HepG2 (cell line): ENCODE measurements around the gene ZDHHC11.
"Not testable (repeated sequence)": the region's sequence is repeated elsewhere in the genome, so short reads cannot be mapped to it uniquely, and the experiment has no call there.

Experiments
- ARID3A ChIP-seq: IDR thresholded peaks from 2 replicates; pipeline ENCODE4 v1.6.1; 2012; ENCODE audit warnings: low read depth, low read length, improper control_type of control experiment
- CTCF ChIP-seq: sonication (generic); formaldehyde crosslinking; IDR thresholded peaks from 2 replicates; pipeline ENCODE4 v1.5.0; 2020; ENCODE audit warnings: mild to moderate bottlenecking, missing genetic modification reagents, moderate library complexity
- ELF3 ChIP-seq: IDR thresholded peaks from 2 replicates; pipeline ENCODE4 v1.6.1; 2016; ENCODE audit warnings: missing genetic modification reagents, missing compliant biosample characterization
- GABPA ChIP-seq, 2 experiments: IDR thresholded peaks; 2 replicates each; pipeline ENCODE4 v1.6.1; 2011 to 2016; ENCODE audit warnings: low read depth in 2 of 2, low read length in 1 of 2, missing biosample characterization in 1 of 2, missing genetic modification characterization in 1 of 2
- JARID2 ChIP-seq: sonication (generic); formaldehyde crosslinking; IDR thresholded peaks from 2 replicates; pipeline ENCODE4 v1.8.1; 2023; ENCODE audit warnings: missing genetic modification reagents, inconsistent platforms; ENCODE audit not compliant: insufficient replicate concordance
- MYC ChIP-seq: sonication (generic); formaldehyde crosslinking; IDR thresholded peaks from 2 replicates; pipeline ENCODE4 v1.9.0; 2021; ENCODE audit warnings: missing genetic modification reagents, borderline replicate concordance
- NBN ChIP-seq: fragments of 450-650 bp; conservative IDR thresholded peaks from 2 replicates; pipeline ENCODE4 v1.6.1; 2017
- PRDM4 ChIP-seq: sonication (generic); formaldehyde crosslinking; IDR thresholded peaks from 2 replicates; pipeline ENCODE4 v1.9.0; 2021; ENCODE audit warnings: missing genetic modification reagents, borderline replicate concordance
- RAD21 ChIP-seq: fragments of 450-650 bp; formaldehyde crosslinking; IDR thresholded peaks from 2 replicates; pipeline ENCODE4 v1.5.0; 2020; ENCODE audit warnings: mild to moderate bottlenecking
- REST ChIP-seq, 2 experiments: IDR thresholded peaks; 2 replicates each; pipeline ENCODE4 v1.6.1; 2011 to 2012; ENCODE audit warnings: low read length in 2 of 2, borderline replicate concordance in 1 of 2, low read depth in 1 of 2, mild to moderate bottlenecking in 1 of 2, moderate library complexity in 1 of 2
- USF2 ChIP-seq, 2 experiments: sonication (generic) in 1 of 2; formaldehyde crosslinking in 1 of 2; IDR thresholded peaks; 2 replicates each; pipeline versions ENCODE4 v1.5.1 to v1.6.1; 2011 to 2020; ENCODE audit warnings: borderline replicate concordance in 1 of 2, low read depth in 1 of 2, low read length in 1 of 2, mild to moderate bottlenecking in 1 of 2, missing genetic modification reagents in 1 of 2, moderate library complexity in 1 of 2
- ZNF124 ChIP-seq: sonication (generic); formaldehyde crosslinking; IDR thresholded peaks from 2 replicates; pipeline ENCODE4 v1.4.0; 2020; ENCODE audit warnings: missing genetic modification reagents
- ZSCAN5A ChIP-seq: sonication (generic); formaldehyde crosslinking; IDR thresholded peaks from 2 replicates; pipeline ENCODE4 v1.8.0; 2022; ENCODE audit warnings: mild to moderate bottlenecking, missing genetic modification reagents, borderline replicate concordance
- ZZZ3 ChIP-seq: sonication (generic); formaldehyde crosslinking; IDR thresholded peaks from 2 replicates; pipeline ENCODE4 v1.4.0; 2020; ENCODE audit warnings: missing genetic modification reagents, mild to moderate bottlenecking, borderline replicate concordance

- not testable (repeated sequence) for TF ChIP-seq RAD21 (CRISPR knock-in tag); ARID3A; MYC (CRISPR knock-in tag); USF2 (IDR thresholded peaks at IDR 0.05; ENCODE audit: low read depth, low read length); USF2 (CRISPR knock-in tag; IDR thresholded peaks at IDR 0.05; ENCODE audit: borderline replicate concordance); REST (IDR thresholded peaks at IDR 0.05; ENCODE audit: borderline replicate concordance in 1 of 2, low read depth in 1 of 2, low read length in 2 of 2); CTCF (CRISPR knock-in tag); JARID2; PRDM4; NBN; ZZZ3; ZSCAN5A (CRISPR knock-in tag); ZNF124 (CRISPR knock-in tag); ELF3; GABPA (IDR thresholded peaks at IDR 0.05; ENCODE audit: low read depth, low read length); GABPA (CRISPR knock-in tag; IDR thresholded peaks at IDR 0.05; ENCODE audit: low read depth)
These were observed 52.2 kb downstream of the ZDHHC11 start for GRCh38 chr5:798505-799138.
